HG03457 (cell line): ENCODE measurements around the gene MON2.
"Not testable (repeated sequence)": the region's sequence is repeated elsewhere in the genome, so short reads cannot be mapped to it uniquely, and the experiment has no call there.

ENCODE experiments used
- ATAC-seq: cut with Tn5 transposase; IDR thresholded peaks from one replicate; pipeline ENCODE4 v1.9.1; 2021; ENCODE audit warnings: moderate number of reproducible peaks; ENCODE audit not compliant: unreplicated experiment

Gene MON2

GRCh38 chr12:62466594-62467491 lies at the start of gene MON2:
Gene MON2, plus strand, starts transcription at chr12:62466826. Its CDS starts 382 bp downstream, at chr12:62467208.
- ATAC-seq, result peak; percentile 98

- no peak for ATAC-seq
Observed at GRCh38 chr12:62426089-62426488, 40.5 kb upstream of the MON2 start.

- no peak for ATAC-seq
Observed at GRCh38 chr12:62429457-62429856, 37.2 kb upstream of the MON2 start.

- ATAC-seq, result no peak
Observed at GRCh38 chr12:62434494-62435302, 31.9 kb upstream of the MON2 start.

GRCh38 chr12:62435303-62436163 lies 31.1 kb upstream of the MON2 start:
- ATAC-seq, result no peak

GRCh38 chr12:62436164-62436503 lies 30.5 kb upstream of the MON2 start:
- no peak for ATAC-seq

GRCh38 chr12:62438098-62438692 lies 28.4 kb upstream of the MON2 start:
- no peak for ATAC-seq

GRCh38 chr12:62446754-62447452 lies 19.7 kb upstream of the MON2 start:
- no peak for ATAC-seq

GRCh38 chr12:62448436-62448835 lies 18.2 kb upstream of the MON2 start:
- ATAC-seq, result no peak

- not testable (repeated sequence) for ATAC-seq
Observed at GRCh38 chr12:62455429-62455828, 11.2 kb upstream of the MON2 start.

GRCh38 chr12:62458626-62459025 lies 8.0 kb upstream of the MON2 start:
- no peak for ATAC-seq

GRCh38 chr12:62459976-62460375 lies 6.7 kb upstream of the MON2 start:
- ATAC-seq, result no peak

- ATAC-seq, result not testable (repeated sequence)
Observed at GRCh38 chr12:62461171-62461837, 5.3 kb upstream of the MON2 start.

- ATAC-seq, result not testable (repeated sequence)
Observed at GRCh38 chr12:62463252-62463651, 3.4 kb upstream of the MON2 start.

- peak; percentile 26 for ATAC-seq
Observed at GRCh38 chr12:62466018-62466593, 520 bp upstream of the MON2 start.

- no peak for ATAC-seq
Observed at GRCh38 chr12:62468397-62468796, 1.8 kb downstream of the MON2 start.

GRCh38 chr12:62468935-62469334 lies 2.3 kb downstream of the MON2 start:
- ATAC-seq, result no peak

GRCh38 chr12:62469704-62470103 lies 3.1 kb downstream of the MON2 start:
- ATAC-seq, result no peak

- ATAC-seq, result no peak
Observed at GRCh38 chr12:62471734-62472133, 5.1 kb downstream of the MON2 start.
